ENCODE data around the gene ATE1. TPM values are rescaled to one million over a fixed set of nuclear protein-coding genes. Genes with fewer than 3 reads are reported as not detected.
"Not testable (repeated sequence)": the region's sequence is repeated elsewhere in the genome, so short reads cannot be mapped to it uniquely, and the experiment has no call there.

ATE1 gene
- total RNA-seq, 1 donor from 2014 or later: 24.2 TPM

DNA sequence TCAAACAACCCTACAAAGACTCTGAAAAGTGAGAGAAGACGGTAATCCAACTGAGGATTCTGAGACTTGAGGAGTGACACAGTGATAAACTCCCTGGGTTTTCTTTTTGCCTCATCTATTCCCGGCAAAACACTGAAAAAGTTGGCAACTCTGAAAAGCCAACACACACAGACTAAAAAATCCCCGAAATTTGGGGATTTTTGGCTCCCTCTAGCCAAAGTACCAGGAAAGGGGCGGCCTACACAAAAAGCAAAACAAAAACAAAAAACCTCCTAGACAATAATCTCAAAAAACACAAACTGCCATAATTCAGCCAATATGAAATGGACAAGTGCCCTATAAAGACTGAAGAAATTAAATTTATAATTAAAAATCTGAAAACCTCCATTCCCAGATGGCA, 161.4 kb downstream of the ATE1 start:
- Mint-ChIP-seq H3K27ac (ENCODE audit: unreplicated experiment) (no peak overlapping the region), H3K4me1 (ENCODE audit: low read depth) (peaks cover 14% of the 10 kb centered on the region), H3K4me3 (ENCODE audit: unreplicated experiment) (no peak overlapping the region), H3K27me3 (ENCODE audit: low read depth) (no peaks in the 10 kb centered on the region), H3K9me3 (ENCODE audit: low read depth) (peaks cover 14% of the 10 kb centered on the region), H3K36me3 (ENCODE audit: low read depth) (peaks cover 7% of the 10 kb centered on the region)
- DNase-seq (ENCODE audit: low spot score): no peak
- no peak for TF ChIP-seq CTCF (IDR thresholded peaks at IDR 0.05)

GRCh38 chr10:121765204-121765603, 162.6 kb downstream of the ATE1 start:
- Mint-ChIP-seq H3K4me3 (ENCODE audit: unreplicated experiment) (no peak overlapping the region), H3K27me3 (ENCODE audit: low read depth) (no peaks in the 10 kb centered on the region), H3K4me1 (ENCODE audit: low read depth) (peaks cover 12% of the 10 kb centered on the region), H3K36me3 (ENCODE audit: low read depth) (peaks cover 13% of the 10 kb centered on the region), H3K27ac (ENCODE audit: unreplicated experiment) (peak overlapping the region; percentile 58), H3K9me3 (ENCODE audit: low read depth) (peaks cover 22% of the 10 kb centered on the region)
- no peak for TF ChIP-seq CTCF (IDR thresholded peaks at IDR 0.05)
- DNase-seq (ENCODE audit: low spot score): no peak

DNA sequence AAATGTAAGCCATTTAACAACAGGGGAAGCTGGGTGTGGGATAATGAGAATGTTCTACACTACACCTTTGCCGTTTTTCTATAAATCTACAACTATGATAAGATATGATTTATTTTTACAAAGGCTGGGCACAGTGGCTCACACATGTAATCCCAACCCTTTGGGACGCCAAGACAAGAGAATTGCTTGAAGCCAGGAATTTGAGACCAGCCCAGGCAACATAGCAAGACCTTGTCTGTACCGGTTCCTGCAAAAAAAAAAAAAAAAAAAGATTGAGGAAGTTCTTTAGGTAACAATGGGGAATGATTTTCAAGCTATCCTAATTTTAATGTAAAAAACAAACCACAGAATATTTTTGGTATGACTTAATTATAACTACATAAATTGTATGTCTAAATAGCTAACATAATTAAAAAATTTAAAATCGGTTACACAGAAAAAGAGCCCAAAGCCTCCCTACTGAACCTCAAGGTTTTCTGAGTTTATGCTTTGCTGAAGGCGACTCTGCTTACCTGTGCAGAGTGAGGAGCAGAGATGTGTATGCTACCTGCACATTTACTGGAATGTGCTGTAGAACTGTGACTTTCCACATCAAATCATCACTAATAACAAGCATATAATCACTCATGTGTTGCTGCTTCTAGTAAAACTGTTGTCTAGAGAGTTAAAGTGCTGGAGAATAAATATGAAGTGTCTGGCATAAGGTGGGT, 163.4 kb downstream of the ATE1 start:
- no peaks in the 10 kb centered on the region for H3K27me3 Mint-ChIP-seq (ENCODE audit: low read depth)
- peaks cover 17% of the 10 kb centered on the region for H3K36me3 Mint-ChIP-seq (ENCODE audit: low read depth)
- no peak overlapping the region for H3K4me3 Mint-ChIP-seq (ENCODE audit: unreplicated experiment)
- H3K4me1 Mint-ChIP-seq (ENCODE audit: low read depth): peaks cover 12% of the 10 kb centered on the region
- no peak for TF ChIP-seq CTCF (IDR thresholded peaks at IDR 0.05)
- DNase-seq (ENCODE audit: low spot score): no peak
- H3K9me3 Mint-ChIP-seq (ENCODE audit: low read depth): peaks cover 26% of the 10 kb centered on the region
- no peak overlapping the region for H3K27ac Mint-ChIP-seq (ENCODE audit: unreplicated experiment)

GRCh38 chr10:121757241-121757640, 170.6 kb downstream of the ATE1 start:
- H3K9me3 Mint-ChIP-seq (ENCODE audit: low read depth): peaks cover 38% of the 10 kb centered on the region
- H3K4me1 Mint-ChIP-seq (ENCODE audit: low read depth): peaks cover 28% of the 10 kb centered on the region
- not testable (repeated sequence) for H3K4me3 Mint-ChIP-seq (ENCODE audit: unreplicated experiment); H3K27ac Mint-ChIP-seq (ENCODE audit: unreplicated experiment); H3K27me3 Mint-ChIP-seq (ENCODE audit: low read depth); DNase-seq (ENCODE audit: low spot score)
- H3K36me3 Mint-ChIP-seq (ENCODE audit: low read depth): peaks cover 36% of the 10 kb centered on the region

DNA sequence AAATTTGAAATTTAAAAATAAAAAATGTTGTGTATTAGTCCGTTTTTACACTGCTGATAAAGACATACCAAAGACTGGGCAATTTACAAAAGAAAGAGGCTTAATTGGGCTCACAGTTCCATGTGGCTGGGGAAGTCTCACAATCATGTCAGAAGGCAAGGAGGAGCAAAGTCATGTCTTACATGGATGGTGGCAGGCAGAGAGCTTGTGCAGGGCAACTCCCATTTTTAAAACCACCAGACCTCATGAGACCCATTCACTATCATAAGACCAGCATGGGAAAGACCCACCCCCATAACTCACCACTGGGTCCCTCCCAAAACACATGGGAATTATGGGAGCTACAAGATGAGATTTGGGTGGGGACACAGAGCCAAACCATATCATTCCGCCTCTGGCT, 172.3 kb downstream of the ATE1 start:
- not testable (repeated sequence) for H3K4me3 Mint-ChIP-seq (ENCODE audit: unreplicated experiment); H3K27me3 Mint-ChIP-seq (ENCODE audit: low read depth); DNase-seq (ENCODE audit: low spot score)
- Mint-ChIP-seq H3K27ac (ENCODE audit: unreplicated experiment) (peak overlapping the region; percentile 14), H3K4me1 (ENCODE audit: low read depth) (peaks cover 28% of the 10 kb centered on the region), H3K36me3 (ENCODE audit: low read depth) (peaks cover 33% of the 10 kb centered on the region), H3K9me3 (ENCODE audit: low read depth) (peaks cover 33% of the 10 kb centered on the region)

- Mint-ChIP-seq H3K4me3 (ENCODE audit: unreplicated experiment) (no peak overlapping the region), H3K27me3 (ENCODE audit: low read depth) (no peaks in the 10 kb centered on the region), H3K27ac (ENCODE audit: unreplicated experiment) (peak overlapping the region; percentile 95), H3K9me3 (ENCODE audit: low read depth) (peaks cover 26% of the 10 kb centered on the region), H3K36me3 (ENCODE audit: low read depth) (peaks cover 26% of the 10 kb centered on the region), H3K4me1 (ENCODE audit: low read depth) (peaks cover 28% of the 10 kb centered on the region)
- no peak for DNase-seq (ENCODE audit: low spot score)
- no peak for TF ChIP-seq CTCF (IDR thresholded peaks at IDR 0.05)
Observed at GRCh38 chr10:121754666-121755065, 173.2 kb downstream of the ATE1 start.

All from chondrocyte (in vitro differentiated cells).